Heart left ventricle (tissue), 13 donors: ENCODE results near the gene CNFN.

ENCODE experiments used
- CTCF ChIP-seq, 12 donors: fragments of 200-600 bp; sonication (generic) in 4 of 12; IDR thresholded peaks; one replicate each; pipeline versions ENCODE4 v1.5.0 to v1.8.0; 2018 to 2022; ENCODE audit warnings: antibody characterized with exemption in 12 of 12, mild to moderate bottlenecking in 5 of 12
- POLR2A ChIP-seq, 2 donors: fragments of 450-650 bp; IDR thresholded peaks; one replicate each; pipeline ENCODE4 v1.6.1; 2017; ENCODE audit warnings: antibody characterized with exemption in 2 of 2, mild to moderate bottlenecking in 2 of 2, moderate library complexity in 2 of 2
- donor health status: ischemic (EF 13 %, LVEDD 7.1; RV severe dilation, severe dysfunction).
- donor health status: DM: no; HTN: yes; CAD: no.
- donor health status: DM: no; HTN: no; CAD: no.
- donor health status: ischemic (EF 25% LVEDD 6.9; RV normal size, moderate dysfunction).
- donor health status: ischemic (EF 25% LVEDD 5.7; RV mildly dilated, moderate dysfunction).
- donor health status: ischemic (EF 35%, LVEDD 5.7; RV mildly dilated, moderate dysfunction).
- donor health status: nonischemic (EF 11% LVEDD 7.7; RV severe dilation, severe dysfunction).
- donor health status: DM: yes; HTN: yes; CAD: no.
- donor health status: PGD.
- donor health status: ischemic (EF 29% LVEDD 5.4; RV normal size, mild dysfunction).
- donor health status: nonischemic (EF 23%, LVEDD 6.1; RV moderate dilation, normal function).

DNA sequence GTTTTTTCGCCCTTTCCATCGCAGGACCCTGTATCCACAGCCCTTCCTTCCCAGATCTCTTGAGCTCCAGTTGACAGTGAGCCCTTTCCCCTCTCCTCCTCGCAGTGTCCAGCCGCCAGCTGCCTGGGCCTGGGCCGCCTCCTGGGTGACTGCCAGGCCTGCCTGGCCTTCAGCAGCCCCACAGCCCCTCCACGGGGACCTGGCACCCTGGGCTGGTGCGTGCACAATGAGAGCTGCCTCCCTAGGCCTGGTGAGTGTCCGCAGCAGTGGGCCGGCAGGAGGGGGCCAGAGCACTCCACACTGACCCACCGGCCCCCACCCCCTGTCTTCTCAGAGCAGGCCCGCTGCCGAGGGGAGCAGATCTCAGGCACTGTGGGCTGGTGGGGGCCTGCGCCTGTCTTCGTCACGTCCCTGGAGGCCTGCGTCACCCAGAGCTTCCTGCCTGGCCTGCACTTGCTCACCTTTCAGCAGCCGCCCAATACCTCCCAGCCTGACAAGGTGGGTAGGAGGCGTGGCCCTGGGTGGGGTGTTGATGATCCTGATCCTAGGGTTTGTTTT lies 45.7 kb downstream of the CNFN start:
- TF ChIP-seq POLR2A (IDR thresholded peaks at IDR 0.05) (no peak), CTCF (IDR thresholded peaks at IDR 0.05) (no peak)
